Measurements from ENCODE around the gene ZFP36. TPM values are rescaled to one million over a fixed set of nuclear protein-coding genes. Genes with fewer than 3 reads are reported as not detected.

The ZFP36 gene
- total RNA-seq, 1 donor from 2014 or later, result 46.3 TPM

DNA sequence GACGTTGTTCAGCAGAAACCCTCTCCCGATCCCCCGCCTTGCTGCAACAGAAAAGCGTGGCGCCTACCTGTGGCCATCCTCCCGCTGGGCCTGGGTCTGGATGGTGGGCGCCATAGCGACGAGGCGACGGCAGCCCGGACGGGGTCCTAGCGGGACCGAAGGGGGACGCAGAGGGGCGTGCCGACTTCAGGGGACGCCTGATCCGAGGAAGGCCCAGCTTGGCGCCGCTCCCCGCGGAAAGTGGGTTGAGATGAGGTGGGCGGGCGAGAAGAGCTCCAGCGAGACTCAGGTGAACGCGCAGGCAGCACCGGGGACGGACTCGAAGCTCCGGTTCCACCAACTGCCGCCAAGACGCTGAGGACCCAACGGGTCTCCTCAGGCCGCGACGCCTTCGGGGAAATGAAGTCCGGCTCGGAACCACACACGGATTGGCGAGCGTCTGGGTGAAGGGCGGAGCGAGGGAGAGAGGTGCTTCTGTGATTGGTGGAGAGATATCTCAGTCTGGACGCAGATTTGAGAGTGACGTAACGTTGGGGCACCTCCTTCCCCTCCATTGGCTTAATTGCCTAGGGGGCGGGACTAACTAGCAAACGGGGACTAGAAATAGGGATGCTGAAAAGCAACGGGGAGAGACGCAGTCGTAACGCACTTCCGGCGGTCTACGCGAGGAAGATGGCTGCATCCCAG is 15.8 kb upstream of the ZFP36 start, which contains the start of the genes MED29 and PAF1:
Gene MED29, plus strand, starts transcription at position 628 of the 687 bp plus-strand sequence. Its CDS starts 45 bp downstream, at position 673.
Gene PAF1, minus strand, starts transcription at position 356 of the 687 bp plus-strand sequence. Its CDS starts 242 bp downstream, at position 114.
- no peaks in the 10 kb centered on the region for H3K27me3 Mint-ChIP-seq (ENCODE audit: low read depth)
- peak within 1 kb of the TSS; percentile 97 for H3K4me3 Mint-ChIP-seq (ENCODE audit: unreplicated experiment)
- no peak for DNase-seq (ENCODE audit: low spot score)
- peaks cover 29% of the 10 kb centered on the region for H3K4me1 Mint-ChIP-seq (ENCODE audit: low read depth)
- H3K9me3 Mint-ChIP-seq (ENCODE audit: low read depth), result no peaks in the 10 kb centered on the region
- peak; percentile 26 for TF ChIP-seq CTCF (IDR thresholded peaks at IDR 0.05)
- H3K27ac Mint-ChIP-seq (ENCODE audit: unreplicated experiment), result peak within 1 kb of the TSS; percentile 98
- H3K36me3 Mint-ChIP-seq (ENCODE audit: low read depth), result peaks cover 23% of the 10 kb centered on the region

DNA sequence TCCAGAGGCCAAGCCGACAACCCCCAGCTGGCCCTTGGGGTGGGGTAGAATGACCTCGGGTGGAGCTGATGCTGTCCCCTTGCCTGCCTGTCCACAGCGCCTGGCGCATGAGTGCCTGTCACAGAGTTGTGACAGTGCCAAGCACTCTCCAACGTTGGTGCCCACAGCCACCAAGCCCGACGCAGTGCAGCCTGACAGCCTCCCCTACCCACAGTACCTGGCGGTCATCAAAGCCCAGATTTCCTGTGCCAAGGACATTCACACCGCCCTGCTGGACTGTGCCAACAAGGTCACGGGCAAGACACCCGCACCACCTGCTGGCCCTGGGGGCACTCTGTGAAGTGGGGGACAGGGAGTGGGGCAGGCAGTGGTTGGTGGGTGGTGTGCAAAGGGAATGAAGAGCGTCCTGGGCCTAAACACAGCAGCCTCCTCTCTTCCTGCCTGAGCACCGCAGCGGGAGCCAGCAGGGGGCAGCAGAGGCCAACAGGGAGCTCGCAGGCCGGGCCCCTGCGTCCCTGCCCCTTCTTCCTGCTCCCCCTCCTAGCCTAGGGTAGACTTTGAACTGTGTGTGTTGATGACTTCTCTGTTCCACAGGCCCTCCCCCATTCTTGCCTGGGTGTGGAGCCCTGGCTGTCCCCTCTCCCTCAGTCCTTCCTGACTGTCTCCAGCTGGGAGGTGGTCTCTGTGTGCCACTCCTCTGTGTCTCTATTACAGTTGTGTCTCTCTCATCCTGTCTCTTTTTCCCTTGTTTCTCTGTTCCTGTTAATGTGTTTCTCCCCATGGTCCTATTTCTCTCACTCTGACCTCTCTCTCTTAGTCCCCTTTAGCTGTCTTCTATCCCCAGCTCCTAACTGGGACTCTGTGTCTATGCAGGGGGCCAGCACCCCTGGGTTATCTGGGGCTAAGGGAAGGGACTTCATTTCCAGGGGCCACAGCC is 9.0 kb upstream of the ZFP36 start:
- no peak for DNase-seq (ENCODE audit: low spot score)
- Mint-ChIP-seq H3K36me3 (ENCODE audit: low read depth) (peaks cover 6% of the 10 kb centered on the region), H3K4me3 (ENCODE audit: unreplicated experiment) (no peak overlapping the region), H3K4me1 (ENCODE audit: low read depth) (peaks cover 35% of the 10 kb centered on the region), H3K27me3 (ENCODE audit: low read depth) (no peaks in the 10 kb centered on the region), H3K9me3 (ENCODE audit: low read depth) (no peaks in the 10 kb centered on the region), H3K27ac (ENCODE audit: unreplicated experiment) (peak overlapping the region; percentile 86)
- TF ChIP-seq CTCF (IDR thresholded peaks at IDR 0.05), result peak; percentile 96

GRCh38 chr19:39398297-39398864 is 8.3 kb upstream of the ZFP36 start:
- H3K36me3 Mint-ChIP-seq (ENCODE audit: low read depth), result peaks cover 6% of the 10 kb centered on the region
- H3K4me1 Mint-ChIP-seq (ENCODE audit: low read depth), result peaks cover 41% of the 10 kb centered on the region
- H3K27ac Mint-ChIP-seq (ENCODE audit: unreplicated experiment), result peak overlapping the region; percentile 86
- H3K9me3 Mint-ChIP-seq (ENCODE audit: low read depth), result no peaks in the 10 kb centered on the region
- TF ChIP-seq CTCF (IDR thresholded peaks at IDR 0.05), result no peak
- no peaks in the 10 kb centered on the region for H3K27me3 Mint-ChIP-seq (ENCODE audit: low read depth)
- no peak for DNase-seq (ENCODE audit: low spot score)
- H3K4me3 Mint-ChIP-seq (ENCODE audit: unreplicated experiment), result no peak overlapping the region

DNA sequence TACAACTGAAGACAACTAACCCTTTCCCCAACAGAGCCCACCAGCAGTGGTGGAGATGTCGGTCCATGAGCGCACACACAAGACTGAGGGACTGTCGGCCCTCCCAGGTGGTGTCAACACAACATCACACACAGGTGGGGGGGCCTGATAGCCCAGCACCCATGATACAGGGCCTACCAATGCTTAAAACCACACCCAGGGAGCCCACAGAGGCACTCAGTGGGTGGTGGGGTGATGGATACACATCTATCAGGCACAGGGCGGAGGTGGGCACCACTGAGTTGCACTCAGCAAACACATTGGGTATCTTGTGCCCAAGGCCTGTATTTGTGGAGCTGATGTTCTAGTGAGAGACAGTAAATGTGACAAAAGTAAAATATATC is 7.0 kb upstream of the ZFP36 start:
- no peak overlapping the region for H3K27ac Mint-ChIP-seq (ENCODE audit: unreplicated experiment)
- H3K36me3 Mint-ChIP-seq (ENCODE audit: low read depth), result peaks cover 4% of the 10 kb centered on the region
- no peaks in the 10 kb centered on the region for H3K27me3 Mint-ChIP-seq (ENCODE audit: low read depth)
- TF ChIP-seq CTCF (IDR thresholded peaks at IDR 0.05), result no peak
- no peaks in the 10 kb centered on the region for H3K9me3 Mint-ChIP-seq (ENCODE audit: low read depth)
- no peak overlapping the region for H3K4me3 Mint-ChIP-seq (ENCODE audit: unreplicated experiment)
- peaks cover 47% of the 10 kb centered on the region for H3K4me1 Mint-ChIP-seq (ENCODE audit: low read depth)
- no peak for DNase-seq (ENCODE audit: low spot score)

GRCh38 chr19:39400061-39400460 is 6.6 kb upstream of the ZFP36 start:
- no peak overlapping the region for H3K27ac Mint-ChIP-seq (ENCODE audit: unreplicated experiment)
- H3K4me1 Mint-ChIP-seq (ENCODE audit: low read depth), result peaks cover 51% of the 10 kb centered on the region
- no peaks in the 10 kb centered on the region for H3K9me3 Mint-ChIP-seq (ENCODE audit: low read depth)
- H3K36me3 Mint-ChIP-seq (ENCODE audit: low read depth), result peaks cover 3% of the 10 kb centered on the region
- DNase-seq (ENCODE audit: low spot score), result no peak
- TF ChIP-seq CTCF (IDR thresholded peaks at IDR 0.05), result no peak
- no peak overlapping the region for H3K4me3 Mint-ChIP-seq (ENCODE audit: unreplicated experiment)
- no peaks in the 10 kb centered on the region for H3K27me3 Mint-ChIP-seq (ENCODE audit: low read depth)
